GM12878 (cell line): ENCODE results near the gene SLC25A42. TPM values are rescaled to one million over a fixed set of nuclear protein-coding genes. Genes with fewer than 3 reads are reported as not detected.

Experiments used
- ATAC-seq: fragments of 200-7000 bp; cut with Tn5 transposase; 3 replicates; pipeline ENCODE4 v1.9.1; 2020; ENCODE audit warnings: mild to moderate bottlenecking, moderate library complexity
- BruUV-seq: library from RNA; stranded (reverse); fragments of 400-500 nt; replicated peaks from 2 replicates; lab custom pipeline; 2021; lab: Mats Ljungman, UMichigan
- CTCF ChIA-PET: fragments of 300-600 bp; sonication (Branson Sonifier 250); formaldehyde crosslinking; extraction: SDS; loops from one replicate; lab custom pipeline; 2021; ENCODE audit warnings: inconsistent platforms; lab: Yijun Ruan, JAX
- POLR2A ChIA-PET: fragments of 350-600 bp; formaldehyde crosslinking; extraction: SDS; loops from one replicate; lab custom pipeline; 2021; ENCODE audit warnings: inconsistent platforms; lab: Charles Lee
- RAD21 ChIA-PET: fragments of 300-600 bp; sonication (Branson Sonifier 250); formaldehyde crosslinking; loops from one replicate; lab custom pipeline; 2023; ENCODE audit warnings: antibody characterized with exemption; ENCODE audit not compliant: unreplicated experiment; lab: Charles Lee
- SMC1A ChIA-PET: fragments of 300-600 bp; sonication (Branson Sonifier 250); formaldehyde crosslinking; loops from one replicate; lab custom pipeline; 2023; ENCODE audit not compliant: unreplicated experiment, uncharacterized antibody; lab: Charles Lee
- DNase-seq: peaks from one replicate; pipeline ENCODE4 v3.0.0-alpha.2; 2011; ENCODE audit warnings: low read depth, low spot score
- FAIRE-seq: peaks from 3 replicates; lab custom pipeline; 2011; peaks lifted over from hg19 to GRCh38; lab: Jason Lieb, UNC
- H2AFZ ChIP-seq: 2 replicates; pipeline ENCODE4 v1.6.0; 2011; ENCODE audit warnings: low read depth, low read length, control low read depth; ENCODE audit not compliant: control insufficient read depth
- H3K27ac ChIP-seq: 2 replicates; pipeline ENCODE4 v1.5.1; 2011; ENCODE audit warnings: control low read depth; ENCODE audit not compliant: control insufficient read depth, insufficient read depth
- H3K27me3 ChIP-seq, 2 experiments: replicated peaks in 1 of 2; 2 replicates each; pipeline versions ENCODE4 v1.6.0 to v1.6.1; 2011; ENCODE audit warnings: low read length in 1 of 2; ENCODE audit not compliant: control insufficient read depth in 2 of 2, insufficient read depth in 2 of 2
- H3K36me3 ChIP-seq, 2 experiments: 2 replicates each; pipeline ENCODE4 v1.5.1; 2011; ENCODE audit warnings: low read length in 1 of 2; ENCODE audit not compliant: control insufficient read depth in 2 of 2, insufficient read depth in 2 of 2
- H3K4me1 ChIP-seq: 2 replicates; pipeline ENCODE4 v1.6.1; 2011; ENCODE audit warnings: mild to moderate bottlenecking, low read length, moderate library complexity, mixed read lengths; ENCODE audit not compliant: control insufficient read depth, insufficient read depth
- H3K4me2 ChIP-seq: 2 replicates; pipeline ENCODE4 v1.6.0; 2011; ENCODE audit warnings: control low read depth; ENCODE audit not compliant: control insufficient read depth, insufficient read depth
- H3K4me3 ChIP-seq: fragments of 200-600 bp; sonication (generic); 2 replicates; pipeline ENCODE4 v1.5.1; 2016
- H3K79me2 ChIP-seq: 2 replicates; pipeline ENCODE4 v1.6.0; 2011; ENCODE audit warnings: low read length; ENCODE audit not compliant: control insufficient read depth, insufficient read depth
- H3K9ac ChIP-seq: 2 replicates; pipeline ENCODE4 v1.8.0; 2011; ENCODE audit warnings: low read length, control low read depth, mixed read lengths; ENCODE audit not compliant: control insufficient read depth, insufficient read depth
- H3K9me3 ChIP-seq: replicated peaks from 3 replicates; pipeline ENCODE4 v1.5.1; 2011; ENCODE audit warnings: mild to moderate bottlenecking, low read length; ENCODE audit not compliant: control insufficient read depth, insufficient read depth
- H4K20me1 ChIP-seq: 2 replicates; pipeline ENCODE4 v1.6.0; 2011; ENCODE audit not compliant: control insufficient read depth, insufficient read depth
- ATF2 ChIP-seq: IDR thresholded peaks from 2 replicates; pipeline ENCODE4 v1.6.1; 2012; ENCODE audit warnings: low read length, inconsistent platforms
- BMI1 ChIP-seq: fragments of 450-650 bp; IDR thresholded peaks from 2 replicates; pipeline ENCODE4 v1.6.1; 2016; ENCODE audit warnings: mild to moderate bottlenecking, moderate library complexity, borderline replicate concordance
- CHD1 ChIP-seq: IDR thresholded peaks from 2 replicates; pipeline ENCODE4 v1.6.1; 2012; ENCODE audit warnings: low read depth, low read length, improper control_type of control experiment
- CREB1 ChIP-seq: IDR thresholded peaks from 2 replicates; pipeline ENCODE4 v1.6.1; 2012; ENCODE audit warnings: low read depth, mild to moderate bottlenecking, inconsistent platforms
- ESRRA ChIP-seq: IDR thresholded peaks from 2 replicates; pipeline ENCODE4 v1.6.1; 2012; ENCODE audit warnings: mild to moderate bottlenecking, low read length, improper control_type of control experiment
- SKIL ChIP-seq: fragments of 450-650 bp; IDR thresholded peaks from 2 replicates; pipeline ENCODE4 v1.6.1; 2017; ENCODE audit warnings: mild to moderate bottlenecking, low read depth, inconsistent platforms; ENCODE audit not compliant: poor library complexity, severe bottlenecking
- SMAD5 ChIP-seq: IDR thresholded peaks from 2 replicates; pipeline ENCODE4 v1.6.1; 2016; ENCODE audit warnings: antibody characterized with exemption, low read depth
- TCF3 ChIP-seq: IDR thresholded peaks from 2 replicates; pipeline ENCODE4 v1.6.1; 2012; ENCODE audit warnings: low read depth, mild to moderate bottlenecking, low read length, borderline replicate concordance; ENCODE audit not compliant: insufficient read depth
- YY1 ChIP-seq: IDR thresholded peaks from 2 replicates; pipeline ENCODE4 v1.6.1; 2011; ENCODE audit warnings: low read depth, mild to moderate bottlenecking, low read length
- ZNF217 ChIP-seq: fragments of 450-650 bp; IDR thresholded peaks from 2 replicates; pipeline ENCODE4 v1.6.1; 2017; ENCODE audit warnings: antibody characterized with exemption, mild to moderate bottlenecking
- ZNF622 ChIP-seq: fragments of 450-650 bp; IDR thresholded peaks from 2 replicates; pipeline ENCODE4 v1.6.1; 2017; ENCODE audit warnings: mild to moderate bottlenecking, inconsistent platforms
- WGBS: methylation state at CpG from one replicate; pipeline ENCODE4 v1.1.6; 2016; ENCODE audit warnings: low lambda C conversion rate; ENCODE audit not compliant: insufficient replicate concordance, insufficient coverage; ENCODE audit errors: missing lambda C conversion rate; 5-methylcytosine and 5-hydroxymethylcytosine counted together
- in situ Hi-C: fragments of 300-500 bp; cut with MboI; formaldehyde crosslinking; loops from 9 replicates; pipeline ENCODE4 v1.14.3; 2018; ENCODE audit warnings: mixed read lengths
- intact Hi-C: fragments of 100-400 bp; cut with micrococcal nuclease; formaldehyde crosslinking; loops from one replicate; pipeline ENCODE4 v1.14.2; 2022; ENCODE audit not compliant: unreplicated experiment
- polyA plus RNA-seq, 11 experiments: library from polyadenylated mRNA; depleted of rRNA in 4 of 11; unstranded in 6 of 11; stranded (reverse) in 5 of 11; fragments of >200 nt; fragmentation: Nextera tagmentation in 4 of 11; fragmentation: Illumina TruSeq in 1 of 11; extraction: Ambion mirVana in 4 of 11; extraction: Trizol in 1 of 11; gene quantifications; 1 replicate in 1 of 11; 2 replicates in 10 of 11; pipeline versions ENCODE4 v1.2.1 to v1.2.3, GENCODE V29; 2011 to 2016; ENCODE audit warnings: inconsistent platforms in 2 of 11, missing spikeins in 2 of 11, low read depth in 1 of 11
- total RNA-seq, 4 experiments: library from RNA; depleted of rRNA in 3 of 4; stranded (reverse); fragments of >200 nt in 3 of 4; fragmentation: Illumina TruSeq in 1 of 4; extraction: Trizol in 1 of 4; gene quantifications; 2 replicates each; pipeline versions ENCODE4 v1.2.1 to v1.2.3, GENCODE V29; 2013 to 2021

Gene SLC25A42
- total and polyA plus RNA-seq, 10 of the 15 experiments (the other 5 are each of a cell fraction or from before 2014, with no cell fraction given), result 0.24 to 19.2 (median 9.6) TPM

- no peaks in the 10 kb centered on the region for H4K20me1 ChIP-seq
- TF ChIP-seq TCF3 (no peak), YY1 (0 out of 2 replicates have a peak, but pooled peaks have one; percentile 14), CREB1 (0 out of 2 replicates have a peak, but pooled peaks have one; percentile 28)
- TF ChIP-seq, all 136 proteins: peak for 2
- ChIA-PET SMC1A (interaction anchor here (1.1 kb wide), 1 partner anchor 9 kb away, joined by 4 read pairs; no protein-coding TSS in a partner anchor), CTCF (interaction anchor here (0.6 to 1.5 kb wide), 2 partner anchors 13 to 346 kb away, joined by 3 read pairs; no protein-coding TSS in a partner anchor), POLR2A (no interaction called here), RAD21 (no interaction called here)
- peaks cover 12% of the 10 kb centered on the region for H3K79me2 ChIP-seq
- H3K4me1 ChIP-seq, result 0 out of 2 replicates have a peak, but pooled peaks cover 2% of the 10 kb centered on the region
- H3K9me3 ChIP-seq, result peaks cover 2% of the 10 kb centered on the region; the same call in 1 of the 3 replicates
- H3K27ac ChIP-seq, result no peak overlapping the region
- ATAC-seq (peak; percentile 77), DNase-seq (no peak), FAIRE-seq (no peak)
- no peaks in the 10 kb centered on the region for H3K27me3 ChIP-seq
- H3K36me3 ChIP-seq, result peaks cover 4 to 18% of the 10 kb centered on the region in 2 experiments; a peak in 3 of 4 replicates
- 47% methylated on average over 4 of the region's 4 CpGs for WGBS
- in situ Hi-C loops, result no loop called here
- no peak overlapping the region for H3K4me2 ChIP-seq
- intact Hi-C loops, result no loop called here
- no TSS peak for BruUV-seq
- no peak overlapping the region for H2AFZ ChIP-seq
- H3K4me3 ChIP-seq, result no peak overlapping the region
- H3K9ac ChIP-seq, result no peak overlapping the region
These were observed 23.9 kb upstream of the SLC25A42 start for GRCh38 chr19:19039901-19040300.

GRCh38 chr19:19040417-19040816, 23.4 kb upstream of the SLC25A42 start:
- 97% methylated on average over 7 of the region's 7 CpGs for WGBS
- ChIA-PET POLR2A (no interaction called here), SMC1A (interaction anchor here (1.1 kb wide), 1 partner anchor 9 kb away, joined by 4 read pairs; no protein-coding TSS in a partner anchor), RAD21 (no interaction called here), CTCF (interaction anchor here (0.6 kb wide), 1 partner anchor 345 kb away, joined by 3 read pairs; no protein-coding TSS in a partner anchor)
- in situ Hi-C loops (no loop called here), intact Hi-C loops (no loop called here)
- no peak for FAIRE-seq
- Histone ChIP-seq H3K27ac (no peak overlapping the region), H3K79me2 (peaks cover 10% of the 10 kb centered on the region), H3K4me1 (0 out of 2 replicates have a peak, but pooled peaks cover under 1% of the 10 kb centered on the region), H3K9ac (no peak overlapping the region), H3K9me3 (peaks cover 2% of the 10 kb centered on the region; the same call in 1 of the 3 replicates), H2AFZ (no peak overlapping the region), H4K20me1 (no peaks in the 10 kb centered on the region), H3K36me3 (peaks cover 4 to 18% of the 10 kb centered on the region in 2 experiments; a peak in 3 of 4 replicates), H3K4me3 (no peak overlapping the region), H3K4me2 (no peak overlapping the region), H3K27me3 (no peaks in the 10 kb centered on the region)
- no TSS peak for BruUV-seq
- DNase-seq, result no peak
- ATAC-seq, result no peak
- TF ChIP-seq ATF2 (no peak), ZNF622 (no peak), ESRRA (no peak), ZNF217 (no peak), SKIL (no peak), CHD1 (no peak), SMAD5 (no peak), BMI1 (no peak)
